HL-60 (cell line): Measurements from ENCODE around the gene AMZ2.

Source experiments
- CTCF ChIP-seq: IDR thresholded peaks from one replicate; pipeline ENCODE4 v1.5.1; 2011; ENCODE audit warnings: low read length, control low read depth, inconsistent platforms; ENCODE audit not compliant: insufficient read depth
- GABPA ChIP-seq: IDR thresholded peaks from 2 replicates; pipeline ENCODE4 v1.6.1; 2012; ENCODE audit warnings: low read depth
- POLR2AphosphoS5 ChIP-seq: IDR thresholded peaks from 2 replicates; pipeline ENCODE4 v1.6.1; 2012; ENCODE audit warnings: low read depth
- TF ChIP-seq, protein P1 (sequence below): IDR thresholded peaks from 2 replicates; pipeline ENCODE4 v1.6.1; 2012; ENCODE audit warnings: low read depth; ENCODE audit not compliant: insufficient replicate concordance

- no peak for TF ChIP-seq CTCF
- no peak for TF ChIP-seq POLR2AphosphoS5
- TF ChIP-seq, protein P1, sequence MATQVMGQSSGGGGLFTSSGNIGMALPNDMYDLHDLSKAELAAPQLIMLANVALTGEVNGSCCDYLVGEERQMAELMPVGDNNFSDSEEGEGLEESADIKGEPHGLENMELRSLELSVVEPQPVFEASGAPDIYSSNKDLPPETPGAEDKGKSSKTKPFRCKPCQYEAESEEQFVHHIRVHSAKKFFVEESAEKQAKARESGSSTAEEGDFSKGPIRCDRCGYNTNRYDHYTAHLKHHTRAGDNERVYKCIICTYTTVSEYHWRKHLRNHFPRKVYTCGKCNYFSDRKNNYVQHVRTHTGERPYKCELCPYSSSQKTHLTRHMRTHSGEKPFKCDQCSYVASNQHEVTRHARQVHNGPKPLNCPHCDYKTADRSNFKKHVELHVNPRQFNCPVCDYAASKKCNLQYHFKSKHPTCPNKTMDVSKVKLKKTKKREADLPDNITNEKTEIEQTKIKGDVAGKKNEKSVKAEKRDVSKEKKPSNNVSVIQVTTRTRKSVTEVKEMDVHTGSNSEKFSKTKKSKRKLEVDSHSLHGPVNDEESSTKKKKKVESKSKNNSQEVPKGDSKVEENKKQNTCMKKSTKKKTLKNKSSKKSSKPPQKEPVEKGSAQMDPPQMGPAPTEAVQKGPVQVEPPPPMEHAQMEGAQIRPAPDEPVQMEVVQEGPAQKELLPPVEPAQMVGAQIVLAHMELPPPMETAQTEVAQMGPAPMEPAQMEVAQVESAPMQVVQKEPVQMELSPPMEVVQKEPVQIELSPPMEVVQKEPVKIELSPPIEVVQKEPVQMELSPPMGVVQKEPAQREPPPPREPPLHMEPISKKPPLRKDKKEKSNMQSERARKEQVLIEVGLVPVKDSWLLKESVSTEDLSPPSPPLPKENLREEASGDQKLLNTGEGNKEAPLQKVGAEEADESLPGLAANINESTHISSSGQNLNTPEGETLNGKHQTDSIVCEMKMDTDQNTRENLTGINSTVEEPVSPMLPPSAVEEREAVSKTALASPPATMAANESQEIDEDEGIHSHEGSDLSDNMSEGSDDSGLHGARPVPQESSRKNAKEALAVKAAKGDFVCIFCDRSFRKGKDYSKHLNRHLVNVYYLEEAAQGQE, result no peak
- TF ChIP-seq GABPA, result no peak
These were observed 49.4 kb downstream of the AMZ2 start for GRCh38 chr17:68297195-68297594.
